Measurements from ENCODE around the gene C1QTNF1.
"Not testable (repeated sequence)": the region's sequence is repeated elsewhere in the genome, so short reads cannot be mapped to it uniquely, and the experiment has no call there.

C1QTNF1 gene

GRCh38 chr17:79026376-79027273 is 2.7 kb downstream of the C1QTNF1 start:
- no peak for DNase-seq

DNA sequence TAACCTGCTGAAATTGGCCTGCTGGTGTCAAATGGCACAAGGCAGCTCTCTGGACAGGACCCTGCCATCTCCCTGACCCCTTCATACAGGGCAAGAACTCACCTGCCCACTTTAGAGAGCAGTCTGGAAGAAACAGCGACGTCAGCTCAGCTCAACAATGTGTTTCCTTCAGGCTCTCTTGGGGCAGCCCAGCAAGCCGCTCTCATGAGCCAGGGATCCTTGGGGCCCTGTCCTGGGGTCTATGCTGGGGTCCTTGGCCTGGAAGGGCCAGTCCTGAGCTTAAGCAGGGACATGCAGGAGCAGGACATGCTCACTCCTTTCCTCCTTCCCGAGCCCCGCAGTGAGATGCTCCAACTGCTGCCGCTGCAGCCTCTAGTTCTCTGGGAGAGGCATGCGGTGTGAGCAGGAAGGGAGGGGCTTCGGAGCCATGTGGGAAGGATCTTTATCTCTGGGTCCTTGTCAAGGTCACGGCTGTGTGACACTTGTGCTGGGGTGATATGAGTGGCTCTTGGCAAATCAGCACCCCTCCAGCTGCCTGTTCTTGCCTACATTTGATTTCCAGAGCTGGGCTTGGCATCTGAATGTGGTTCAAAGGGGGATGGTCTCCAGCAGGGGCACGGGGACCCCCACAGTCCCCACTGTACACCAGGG is 3.4 kb downstream of the C1QTNF1 start:
- DNase-seq, result no peak

DNA sequence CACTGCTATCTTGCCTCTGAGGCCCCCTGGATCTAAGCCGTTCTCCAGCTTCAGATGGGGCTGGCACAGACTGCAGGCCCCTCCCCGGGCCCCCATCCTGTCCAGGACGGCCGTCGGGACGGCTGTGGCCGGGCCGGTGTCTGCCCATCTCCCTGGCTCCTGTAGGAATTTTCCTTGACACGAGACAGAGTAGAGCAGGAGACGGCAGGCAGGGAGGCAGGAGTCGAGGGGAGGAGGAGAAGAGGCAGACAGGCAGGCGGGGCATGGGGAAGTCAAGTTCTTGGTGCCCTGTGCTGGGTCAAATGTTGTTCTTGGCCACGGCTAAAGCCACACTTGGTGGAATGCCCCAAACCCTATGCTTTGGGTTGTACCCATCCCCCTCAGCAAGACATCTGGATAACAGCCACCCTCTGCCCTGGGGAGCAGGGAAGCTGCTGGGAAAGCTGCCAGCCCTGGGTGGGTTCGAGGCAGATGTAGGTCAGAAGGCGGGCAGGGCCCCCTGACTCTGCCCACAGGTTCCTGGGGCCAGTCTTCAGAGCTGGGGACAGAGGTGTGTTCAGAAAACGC is 4.0 kb downstream of the C1QTNF1 start:
- DNase-seq, result no peak

DNA sequence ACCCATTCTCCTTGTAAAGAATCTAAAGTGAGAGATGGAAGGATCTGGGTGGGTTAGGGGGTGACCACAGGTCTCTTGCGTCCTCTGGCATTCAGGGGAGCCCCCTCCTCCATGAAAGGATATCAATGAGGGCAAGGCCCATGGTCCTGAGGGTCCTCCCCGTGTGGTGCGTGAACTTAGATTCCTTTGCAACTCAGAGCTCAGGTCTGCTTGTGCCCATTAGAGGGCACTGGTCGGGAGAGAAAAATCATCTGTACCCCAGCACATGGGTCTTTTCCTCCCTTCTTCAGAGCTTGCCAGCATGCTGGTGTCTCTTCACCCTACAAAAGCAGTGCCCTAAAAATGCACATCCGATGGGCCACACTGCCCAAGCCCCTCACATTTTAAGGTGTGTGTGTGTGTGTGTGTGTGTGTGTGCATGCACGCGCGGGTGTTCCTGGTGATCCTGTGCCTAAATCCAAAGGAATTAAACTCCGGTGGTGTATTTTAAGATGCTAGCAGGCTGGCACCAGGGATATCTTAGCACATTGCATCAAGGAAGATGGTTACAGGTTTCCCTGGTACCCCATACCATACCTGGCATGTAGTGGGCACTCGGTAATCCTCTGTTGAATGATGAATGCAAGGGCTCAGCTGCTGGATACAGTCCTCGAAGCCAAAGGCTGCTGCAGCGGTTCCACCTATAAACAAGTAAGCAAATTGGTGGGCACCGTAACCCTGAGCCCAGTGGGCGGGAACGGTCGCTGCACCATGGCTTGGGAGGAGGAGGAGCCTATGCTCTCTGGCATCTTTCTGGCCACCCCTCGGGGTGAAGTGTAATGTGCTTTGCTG is 4.7 kb downstream of the C1QTNF1 start:
- DNase-seq, result no peak

DNA sequence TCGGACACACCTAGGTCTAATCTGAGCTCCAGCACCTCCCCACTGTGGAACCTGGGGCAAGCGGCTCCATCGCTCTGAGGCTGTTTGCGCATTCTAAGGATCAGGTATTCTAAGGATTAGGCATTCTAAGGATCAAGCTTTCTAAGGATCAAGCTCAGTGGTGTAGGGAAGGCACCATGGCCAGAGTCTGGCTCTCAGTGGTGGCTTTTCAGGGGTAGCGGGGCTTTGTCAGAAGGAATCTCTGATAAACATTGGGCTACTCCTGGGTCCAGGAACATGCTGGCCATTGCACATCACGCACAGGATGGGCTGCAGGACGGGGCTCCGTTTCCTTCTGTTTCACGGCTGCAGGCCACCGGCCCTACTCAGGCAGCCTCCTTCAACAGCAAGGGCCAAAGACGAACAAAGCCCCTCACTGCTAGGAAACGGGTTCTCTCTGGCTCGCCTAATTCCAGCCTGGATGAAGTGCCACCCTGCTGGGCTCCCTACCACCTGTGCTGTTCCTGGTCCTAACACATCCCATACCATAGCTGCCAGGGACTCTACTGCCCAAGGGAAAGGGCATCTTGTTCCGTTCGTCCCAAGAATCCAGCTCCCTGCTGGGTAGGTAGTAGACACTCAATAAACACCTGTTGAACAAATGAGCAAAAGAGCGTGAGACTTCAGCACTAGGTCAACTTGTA is 5.5 kb downstream of the C1QTNF1 start:
- DNase-seq, result no peak

DNA sequence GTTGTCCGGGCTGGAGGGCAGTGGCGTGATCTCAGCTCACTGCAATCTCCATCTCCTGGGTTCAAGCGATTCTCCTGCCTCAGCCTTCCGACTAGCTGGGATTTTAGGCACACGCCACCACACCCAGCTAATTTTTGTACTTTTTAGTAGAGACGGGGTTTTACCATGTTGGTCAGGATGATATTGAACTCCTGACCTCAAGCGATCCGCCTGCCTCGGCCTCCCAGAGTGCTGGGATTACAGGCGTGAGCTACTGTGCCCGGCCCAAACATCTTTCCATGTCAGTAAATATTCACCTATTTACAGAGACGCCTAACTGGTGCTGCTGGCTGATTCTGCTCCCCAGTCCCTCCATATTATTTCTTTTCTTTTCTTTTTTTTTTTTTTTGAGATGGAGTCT is 6.7 kb downstream of the C1QTNF1 start:
- not testable (repeated sequence) for DNase-seq

DNA sequence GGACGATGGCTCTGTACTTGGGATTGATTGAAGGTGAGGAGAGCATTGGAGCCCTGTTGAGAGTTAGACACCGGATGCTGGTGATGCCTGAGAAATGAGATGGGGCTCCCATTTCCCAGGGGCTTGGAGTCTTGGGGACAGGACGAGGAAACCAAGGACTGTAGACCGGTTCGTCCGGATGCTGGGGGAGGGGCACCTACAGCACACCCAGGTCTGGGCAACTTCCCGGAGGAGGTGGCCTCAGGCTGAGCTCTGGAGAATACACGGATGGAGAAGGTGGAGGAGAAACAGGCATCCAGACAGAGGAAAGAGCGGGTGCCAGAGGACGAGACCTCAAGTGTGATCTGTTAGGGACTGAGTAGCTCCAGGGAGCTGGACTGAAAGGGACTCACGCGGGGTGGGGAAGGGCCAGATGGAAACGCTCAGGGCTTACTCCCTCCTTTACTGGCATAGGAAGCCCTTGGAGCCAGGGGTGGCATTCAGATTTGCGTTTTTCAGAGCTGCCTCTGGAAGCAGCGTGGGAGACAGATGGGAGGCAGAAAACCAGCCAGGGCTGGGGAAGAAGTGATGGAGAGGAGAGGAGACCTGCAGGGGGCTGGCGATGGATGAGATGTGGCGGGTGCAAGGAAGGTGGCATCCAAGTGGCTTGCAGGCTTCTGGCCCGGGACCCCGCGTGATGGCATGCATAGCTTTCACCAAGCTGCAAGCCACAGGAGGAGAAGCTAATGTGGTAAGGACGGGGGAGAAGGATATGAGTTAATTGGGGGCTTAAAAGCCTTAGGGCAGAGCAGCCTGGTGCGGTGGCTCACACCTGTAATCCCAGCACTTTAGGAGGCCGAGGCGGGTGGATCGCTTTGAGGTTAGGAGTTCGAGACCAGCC is 8.3 kb downstream of the C1QTNF1 start:
- no peak for DNase-seq

- no peak for DNase-seq
These were observed 9.2 kb downstream of the C1QTNF1 start for GRCh38 chr17:79033046-79033616.

- no peak for DNase-seq
These were observed 10.0 kb downstream of the C1QTNF1 start for GRCh38 chr17:79033741-79034501.

DNA sequence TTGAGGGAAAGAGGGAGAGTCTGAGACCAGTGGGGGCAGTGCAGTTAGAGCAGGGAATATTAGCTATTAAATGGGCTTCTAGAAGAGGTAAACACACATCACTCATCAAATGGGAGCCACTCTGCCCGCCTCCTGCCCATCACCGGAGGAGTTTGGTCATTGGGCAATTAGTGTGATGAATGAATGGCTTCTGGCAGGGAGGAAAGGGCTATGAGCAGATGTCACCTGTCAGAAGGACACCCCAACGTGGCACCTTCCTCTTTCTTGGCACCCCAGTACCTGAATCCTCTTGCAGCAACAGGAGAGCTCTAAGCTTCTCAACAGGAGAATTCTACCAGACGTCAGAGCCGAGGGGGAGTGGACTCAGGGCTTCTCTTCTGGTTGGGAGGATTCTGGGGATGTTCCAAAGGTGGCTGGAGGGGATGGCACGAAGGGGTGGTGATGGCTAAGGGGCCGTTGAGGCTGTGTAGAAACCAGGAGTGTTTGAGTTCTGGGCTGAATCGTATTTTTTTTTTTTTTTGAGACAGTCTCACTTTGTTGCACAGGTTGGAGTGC is 11.0 kb downstream of the C1QTNF1 start:
- no peak for DNase-seq

DNA sequence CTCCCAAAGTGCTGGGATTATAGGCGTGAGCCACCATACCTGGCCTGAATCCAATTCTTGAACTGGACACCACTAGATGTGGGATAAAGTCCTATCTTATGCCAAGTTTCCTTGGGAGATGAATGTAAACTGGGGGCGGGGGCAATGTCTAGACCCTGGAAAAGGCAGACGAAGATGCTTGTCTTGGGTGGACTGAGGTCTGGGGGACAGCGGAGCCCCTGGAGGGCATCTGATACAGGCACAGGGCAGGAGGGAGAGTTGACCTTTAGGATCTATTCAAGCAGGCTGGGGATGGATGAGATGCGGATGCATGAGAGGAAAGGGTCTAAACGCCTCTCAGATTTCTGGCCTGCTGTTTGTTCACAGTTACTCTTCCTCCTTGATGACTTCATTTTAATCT is 11.7 kb downstream of the C1QTNF1 start:
- no peak for DNase-seq

- no peak for DNase-seq
These were observed 12.2 kb downstream of the C1QTNF1 start for GRCh38 chr17:79036181-79036580.

GRCh38 chr17:79036596-79036995 is 12.6 kb downstream of the C1QTNF1 start:
- no peak for DNase-seq

DNA sequence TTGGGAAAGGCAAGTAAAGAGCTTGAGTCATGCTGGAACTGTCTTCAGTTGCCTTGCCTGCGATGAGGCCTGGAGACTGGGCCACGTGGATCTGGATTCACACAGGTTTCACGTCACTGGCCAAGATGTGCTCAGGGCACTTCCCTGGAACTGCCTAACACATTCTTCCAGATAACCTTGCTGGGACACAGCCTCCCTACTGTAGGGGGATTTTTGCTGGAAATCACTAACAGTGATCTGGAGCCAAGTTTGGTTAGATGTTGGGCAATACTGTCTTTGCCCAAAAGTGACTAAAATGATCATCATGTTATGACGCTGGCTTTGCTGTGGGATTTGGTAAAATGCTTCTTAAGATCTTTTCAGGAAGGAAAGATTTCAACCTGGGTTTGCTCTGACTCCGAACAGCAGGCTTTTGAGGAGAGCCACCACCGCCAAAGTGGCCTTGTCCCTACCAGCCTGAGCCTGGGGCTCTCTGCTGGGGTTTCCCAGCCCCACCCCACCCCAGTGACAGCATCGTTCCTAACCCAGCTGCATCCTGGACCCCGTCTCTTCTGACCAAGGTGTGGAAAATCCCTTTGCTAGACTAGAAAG is 14.7 kb downstream of the C1QTNF1 start:
- DNase-seq, result no peak

GRCh38 chr17:79039171-79039570 is 15.2 kb downstream of the C1QTNF1 start:
- no peak for DNase-seq

- DNase-seq, result no peak
These were observed 15.9 kb downstream of the C1QTNF1 start for GRCh38 chr17:79039886-79040285.

DNA sequence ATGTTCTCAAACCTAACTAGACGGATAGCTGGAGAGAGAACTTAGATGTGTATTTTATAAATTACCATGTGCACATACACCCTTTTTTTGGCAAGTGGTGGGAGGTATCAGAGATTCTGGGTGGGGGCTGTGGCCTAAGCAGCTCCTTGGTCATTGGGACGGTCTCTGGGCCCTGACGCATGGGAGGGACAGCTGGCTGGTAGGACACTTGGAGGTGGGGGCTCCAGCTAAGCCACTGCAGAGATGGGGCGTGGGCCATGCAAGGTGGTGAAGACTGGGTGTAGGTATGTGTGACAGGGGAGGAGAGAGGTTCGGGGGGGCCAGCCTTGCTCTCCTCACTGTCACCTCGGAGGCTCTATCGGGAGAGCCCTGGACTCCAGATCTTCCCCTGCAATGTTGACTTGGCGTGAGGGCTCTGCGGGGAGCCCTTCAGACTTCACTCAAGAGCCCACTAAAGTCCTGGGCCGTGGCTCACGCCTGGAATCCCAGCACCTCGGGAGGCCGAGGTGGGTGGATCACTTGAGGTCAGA is 17.1 kb downstream of the C1QTNF1 start:
- no peak for DNase-seq

GRCh38 chr17:79041723-79042420 is 17.9 kb downstream of the C1QTNF1 start:
- DNase-seq, result no peak
